Stimulated activated naive CD8-positive, alpha-beta T cell treated with anti-CD3 and anti-CD28 coated beads, Interleukin-15, Interleukin-2, amounts not matched to agents 100 ng/mL and 50 ng/mL, for 24 hours (primary cell): Measurements from ENCODE around the gene HIC1.

Source experiments
- H3K27ac Mint-ChIP-seq: one replicate; pipeline ENCODE4 v1.8.0; 2021; ENCODE audit warnings: mild to moderate bottlenecking, mixed read lengths
- H3K27me3 Mint-ChIP-seq: one replicate; pipeline ENCODE4 v1.8.0; 2021; ENCODE audit warnings: mixed read lengths
- H3K36me3 Mint-ChIP-seq: one replicate; pipeline ENCODE4 v1.8.0; 2021; ENCODE audit warnings: low read depth, mixed read lengths
- H3K4me1 Mint-ChIP-seq: one replicate; pipeline ENCODE4 v1.8.0; 2021; ENCODE audit warnings: low read depth, mixed read lengths
- H3K4me3 Mint-ChIP-seq: one replicate; pipeline ENCODE4 v1.8.0; 2021; ENCODE audit warnings: mild to moderate bottlenecking, mixed read lengths
- H3K9me3 Mint-ChIP-seq: one replicate; pipeline ENCODE4 v1.8.0; 2021; ENCODE audit warnings: mixed read lengths

The HIC1 gene

GRCh38 chr17:2034806-2035540, 19.9 kb upstream of the HIC1 start:
- H3K27ac Mint-ChIP-seq = no peak overlapping the region
- H3K36me3 Mint-ChIP-seq = peaks cover 5% of the 10 kb centered on the region
- H3K27me3 Mint-ChIP-seq = no peaks in the 10 kb centered on the region
- H3K4me3 Mint-ChIP-seq = no peak overlapping the region
- H3K9me3 Mint-ChIP-seq = no peaks in the 10 kb centered on the region
- H3K4me1 Mint-ChIP-seq = peaks cover 18% of the 10 kb centered on the region

GRCh38 chr17:2035541-2036488, 19.1 kb upstream of the HIC1 start:
- no peaks in the 10 kb centered on the region for H3K27me3 Mint-ChIP-seq
- H3K9me3 Mint-ChIP-seq = no peaks in the 10 kb centered on the region
- no peak overlapping the region for H3K27ac Mint-ChIP-seq
- peaks cover 20% of the 10 kb centered on the region for H3K4me1 Mint-ChIP-seq
- H3K36me3 Mint-ChIP-seq = peaks cover 5% of the 10 kb centered on the region
- no peak overlapping the region for H3K4me3 Mint-ChIP-seq

GRCh38 chr17:2037155-2037554, 17.7 kb upstream of the HIC1 start:
- no peak overlapping the region for H3K27ac Mint-ChIP-seq
- peaks cover 5% of the 10 kb centered on the region for H3K36me3 Mint-ChIP-seq
- no peaks in the 10 kb centered on the region for H3K9me3 Mint-ChIP-seq
- no peaks in the 10 kb centered on the region for H3K27me3 Mint-ChIP-seq
- H3K4me3 Mint-ChIP-seq = no peak overlapping the region
- peaks cover 14% of the 10 kb centered on the region for H3K4me1 Mint-ChIP-seq

GRCh38 chr17:2040219-2040827, 14.6 kb upstream of the HIC1 start:
- Mint-ChIP-seq H3K27me3 (no peaks in the 10 kb centered on the region), H3K9me3 (no peaks in the 10 kb centered on the region), H3K36me3 (peaks cover 21% of the 10 kb centered on the region), H3K4me3 (peak overlapping the region; percentile 32), H3K4me1 (peaks cover 24% of the 10 kb centered on the region), H3K27ac (peak overlapping the region; percentile 18)

GRCh38 chr17:2040942-2041560, 13.9 kb upstream of the HIC1 start:
- Mint-ChIP-seq H3K9me3 (no peaks in the 10 kb centered on the region), H3K36me3 (peaks cover 21% of the 10 kb centered on the region), H3K27me3 (no peaks in the 10 kb centered on the region), H3K27ac (peak overlapping the region; percentile 18), H3K4me1 (peaks cover 24% of the 10 kb centered on the region), H3K4me3 (peak overlapping the region; percentile 96)

- Mint-ChIP-seq H3K27me3 (no peaks in the 10 kb centered on the region), H3K36me3 (peaks cover 21% of the 10 kb centered on the region)
These were observed 13.1 kb upstream of the HIC1 start, which contains the start of gene OVCA2 for GRCh38 chr17:2041561-2042389. TSS of gene OVCA2 (plus strand) at chr17:2042022. CDS start at chr17:2042048, 26 bp downstream.

GRCh38 chr17:2042390-2042847, 12.5 kb upstream of the HIC1 start:
- no peaks in the 10 kb centered on the region for H3K9me3 Mint-ChIP-seq
- H3K27me3 Mint-ChIP-seq = no peaks in the 10 kb centered on the region
- H3K4me3 Mint-ChIP-seq = peak overlapping the region; percentile 96
- H3K4me1 Mint-ChIP-seq = peaks cover 24% of the 10 kb centered on the region
- H3K36me3 Mint-ChIP-seq = peaks cover 21% of the 10 kb centered on the region
- H3K27ac Mint-ChIP-seq = peak overlapping the region; percentile 97

More at GRCh38 chr17:2041561-2042389, 13.1 kb upstream of the HIC1 start, which contains the start of gene OVCA2:
- Mint-ChIP-seq H3K4me3 (peak within 1 kb of the TSS; percentile 96), H3K4me1 (peaks cover 24% of the 10 kb centered on the region), H3K27ac (peak within 1 kb of the TSS; percentile 97), H3K9me3 (no peaks in the 10 kb centered on the region)

GRCh38 chr17:2042933-2043332, 12.0 kb upstream of the HIC1 start:
- Mint-ChIP-seq H3K9me3 (no peaks in the 10 kb centered on the region), H3K36me3 (peaks cover 21% of the 10 kb centered on the region), H3K27ac (peak overlapping the region; percentile 97), H3K4me3 (peak overlapping the region; percentile 96), H3K27me3 (no peaks in the 10 kb centered on the region), H3K4me1 (peaks cover 24% of the 10 kb centered on the region)

- Mint-ChIP-seq H3K27ac (no peak overlapping the region), H3K4me3 (peak overlapping the region; percentile 96)
These were observed 11.1 kb upstream of the HIC1 start for GRCh38 chr17:2043785-2044184.

GRCh38 chr17:2044263-2044894, 10.5 kb upstream of the HIC1 start:
- Mint-ChIP-seq H3K4me1 (peaks cover 33% of the 10 kb centered on the region), H3K27me3 (no peaks in the 10 kb centered on the region), H3K36me3 (peaks cover 16% of the 10 kb centered on the region), H3K4me3 (peak overlapping the region; percentile 35), H3K27ac (no peak overlapping the region), H3K9me3 (no peaks in the 10 kb centered on the region)

More at GRCh38 chr17:2043785-2044184, 11.1 kb upstream of the HIC1 start:
- Mint-ChIP-seq H3K27me3 (no peaks in the 10 kb centered on the region), H3K36me3 (peaks cover 16% of the 10 kb centered on the region), H3K4me1 (peaks cover 27% of the 10 kb centered on the region), H3K9me3 (no peaks in the 10 kb centered on the region)

- H3K9me3 Mint-ChIP-seq = no peaks in the 10 kb centered on the region
- no peak overlapping the region for H3K4me3 Mint-ChIP-seq
- peaks cover 33% of the 10 kb centered on the region for H3K4me1 Mint-ChIP-seq
- H3K27ac Mint-ChIP-seq = no peak overlapping the region
- peaks cover 8% of the 10 kb centered on the region for H3K27me3 Mint-ChIP-seq
- H3K36me3 Mint-ChIP-seq = peaks cover 16% of the 10 kb centered on the region
These were observed 7.3 kb upstream of the HIC1 start for GRCh38 chr17:2047590-2047989.

GRCh38 chr17:2048805-2049204, 6.1 kb upstream of the HIC1 start:
- peaks cover 12% of the 10 kb centered on the region for H3K27me3 Mint-ChIP-seq
- peak overlapping the region; percentile 11 for H3K27ac Mint-ChIP-seq
- H3K9me3 Mint-ChIP-seq = no peaks in the 10 kb centered on the region
- peak overlapping the region; percentile 73 for H3K4me3 Mint-ChIP-seq
- peaks cover 7% of the 10 kb centered on the region for H3K36me3 Mint-ChIP-seq
- peaks cover 33% of the 10 kb centered on the region for H3K4me1 Mint-ChIP-seq
